Uterus (tissue), 2 donors: ENCODE measurements around the gene FOXC2.

ENCODE experiments used
- POLR2A ChIP-seq, 2 donors: fragments of 450-650 bp; IDR thresholded peaks; one replicate each; pipeline ENCODE4 v1.6.1; 2016; ENCODE audit warnings: antibody characterized with exemption in 2 of 2, mild to moderate bottlenecking in 1 of 2, moderate library complexity in 1 of 2
- TF ChIP-seq, protein P1 (sequence below), 4 experiments: fragments of 200-600 bp in 2 of 4; fragments of 450-650 bp in 2 of 4; sonication (generic) in 2 of 4; IDR thresholded peaks; one replicate each; pipeline ENCODE4 v1.5.1; 2016 to 2019; ENCODE audit warnings: antibody characterized with exemption in 4 of 4, mild to moderate bottlenecking in 2 of 4, moderate library complexity in 1 of 4

DNA sequence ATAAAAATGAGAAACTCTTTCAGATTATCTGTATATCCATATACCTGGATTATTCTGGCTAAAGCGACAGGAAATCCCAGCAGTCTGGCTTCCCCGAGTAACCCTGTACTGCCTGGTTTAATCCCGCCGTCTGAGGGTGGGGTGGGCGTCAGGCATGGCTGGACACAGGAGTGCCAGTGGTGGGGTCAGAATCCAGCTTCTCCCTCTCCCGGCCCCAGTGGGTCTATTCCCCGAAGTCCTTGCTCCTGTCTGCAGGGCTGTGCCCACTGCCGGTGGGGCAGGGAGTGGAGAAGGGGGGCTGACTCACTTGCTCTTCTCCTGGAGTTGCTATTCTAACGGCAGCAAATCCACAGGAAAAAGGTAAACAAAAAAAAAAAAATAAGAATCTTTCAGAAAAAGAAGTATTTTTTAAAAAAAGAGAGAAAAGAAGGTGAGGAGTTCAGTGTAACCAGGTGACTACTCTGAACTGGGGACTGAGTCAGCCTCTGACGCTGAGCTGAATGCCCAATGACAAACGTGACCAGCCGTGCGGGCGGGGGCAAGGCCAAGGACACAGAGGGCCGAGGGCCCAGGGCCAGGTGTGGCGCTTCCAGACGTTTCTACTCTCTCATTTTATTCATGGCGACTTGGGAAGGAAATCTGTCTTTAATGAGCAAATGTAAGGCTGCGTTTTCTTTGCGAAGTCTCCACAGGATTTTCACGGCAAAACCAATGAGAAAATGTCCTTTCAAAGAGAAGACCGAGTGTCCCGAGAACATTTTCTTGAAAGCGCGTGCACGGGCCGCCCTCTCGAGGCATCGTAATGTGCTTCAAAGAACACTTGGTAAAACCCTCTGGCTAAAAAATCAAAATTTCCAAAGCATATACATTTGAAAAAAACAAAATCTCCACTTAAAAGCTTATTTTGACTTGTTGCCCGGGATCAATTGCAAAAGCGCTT is 36.1 kb upstream of the FOXC2 start:
- TF ChIP-seq, protein P1, sequence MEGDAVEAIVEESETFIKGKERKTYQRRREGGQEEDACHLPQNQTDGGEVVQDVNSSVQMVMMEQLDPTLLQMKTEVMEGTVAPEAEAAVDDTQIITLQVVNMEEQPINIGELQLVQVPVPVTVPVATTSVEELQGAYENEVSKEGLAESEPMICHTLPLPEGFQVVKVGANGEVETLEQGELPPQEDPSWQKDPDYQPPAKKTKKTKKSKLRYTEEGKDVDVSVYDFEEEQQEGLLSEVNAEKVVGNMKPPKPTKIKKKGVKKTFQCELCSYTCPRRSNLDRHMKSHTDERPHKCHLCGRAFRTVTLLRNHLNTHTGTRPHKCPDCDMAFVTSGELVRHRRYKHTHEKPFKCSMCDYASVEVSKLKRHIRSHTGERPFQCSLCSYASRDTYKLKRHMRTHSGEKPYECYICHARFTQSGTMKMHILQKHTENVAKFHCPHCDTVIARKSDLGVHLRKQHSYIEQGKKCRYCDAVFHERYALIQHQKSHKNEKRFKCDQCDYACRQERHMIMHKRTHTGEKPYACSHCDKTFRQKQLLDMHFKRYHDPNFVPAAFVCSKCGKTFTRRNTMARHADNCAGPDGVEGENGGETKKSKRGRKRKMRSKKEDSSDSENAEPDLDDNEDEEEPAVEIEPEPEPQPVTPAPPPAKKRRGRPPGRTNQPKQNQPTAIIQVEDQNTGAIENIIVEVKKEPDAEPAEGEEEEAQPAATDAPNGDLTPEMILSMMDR (IDR thresholded peaks at IDR 0.05) = no peak
- no peak for TF ChIP-seq POLR2A (IDR thresholded peaks at IDR 0.05)
